M059J (cell line): ENCODE measurements around the gene SLC8A1. TPM values are rescaled to one million over a fixed set of nuclear protein-coding genes. Genes with fewer than 3 reads are reported as not detected.

Experiments
- DNase-seq: peaks from one replicate; pipeline ENCODE4 v3.0.0-alpha.2; 2012; ENCODE audit warnings: low read depth
- total RNA-seq: library from RNA; depleted of rRNA; stranded (reverse); fragments of >200 nt; shearing (Covaris generic); gene quantifications from 2 replicates; pipeline ENCODE4 v1.2.3, GENCODE V29; 2014

SLC8A1 gene
- total RNA-seq, 1 experiment from 2014 or later, result 1.9 TPM

- DNase-seq, result no peak
These were observed 403.4 kb downstream of the SLC8A1 start for GRCh38 chr2:40048506-40048905.

- DNase-seq, result no peak
These were observed 404.5 kb downstream of the SLC8A1 start for GRCh38 chr2:40047406-40047805.
